HG02678 (cell line): ENCODE results near the gene JMJD4.

ENCODE experiments used
- ATAC-seq: cut with Tn5 transposase; IDR thresholded peaks from one replicate; pipeline ENCODE4 v1.9.1; 2021; ENCODE audit warnings: mild to moderate bottlenecking, moderate library complexity; ENCODE audit not compliant: unreplicated experiment

JMJD4 gene

DNA sequence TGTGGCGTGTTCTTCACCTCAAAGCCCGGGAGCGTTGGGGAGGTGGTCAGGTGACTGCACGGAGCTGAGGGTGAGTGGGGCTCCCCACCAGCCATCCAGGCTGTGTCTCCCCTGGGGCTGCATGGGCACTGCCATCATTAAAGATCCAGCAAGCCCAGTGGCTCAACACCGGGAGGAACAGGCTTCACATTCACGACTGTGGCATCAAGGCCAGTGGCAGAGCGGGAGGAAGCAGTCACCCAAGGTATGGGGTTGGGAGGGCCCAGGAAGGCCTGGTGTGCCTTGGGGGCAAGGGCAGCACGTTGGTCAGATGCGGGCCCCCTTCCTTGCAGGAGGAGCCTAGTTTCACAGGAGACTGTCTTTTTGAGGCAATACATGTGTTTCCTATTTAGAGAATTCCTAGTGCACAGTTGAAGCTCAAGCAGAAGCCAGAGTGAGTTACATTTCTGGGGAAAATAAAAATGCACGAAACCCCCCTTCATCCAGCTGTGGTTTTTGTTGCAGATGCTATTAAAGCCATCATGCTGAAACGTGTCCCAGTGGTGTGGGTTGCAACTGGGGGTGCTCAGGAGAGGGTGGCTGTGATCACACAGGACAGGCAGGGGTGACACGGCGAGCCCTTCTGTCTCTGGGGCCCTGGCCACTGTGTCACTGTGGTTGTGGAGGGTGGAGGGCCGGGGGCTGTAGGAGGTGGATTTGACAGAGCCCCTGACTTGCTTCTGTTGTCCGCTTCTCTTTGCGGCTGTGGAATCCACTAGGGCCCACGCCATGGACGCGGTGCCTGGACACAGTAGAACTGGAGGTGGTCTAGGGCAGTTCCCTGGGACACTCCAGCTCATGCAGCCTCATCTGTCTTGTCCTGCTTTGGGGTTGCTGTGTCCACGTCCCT lies 34.2 kb upstream of the JMJD4 start:
- ATAC-seq, result no peak

DNA sequence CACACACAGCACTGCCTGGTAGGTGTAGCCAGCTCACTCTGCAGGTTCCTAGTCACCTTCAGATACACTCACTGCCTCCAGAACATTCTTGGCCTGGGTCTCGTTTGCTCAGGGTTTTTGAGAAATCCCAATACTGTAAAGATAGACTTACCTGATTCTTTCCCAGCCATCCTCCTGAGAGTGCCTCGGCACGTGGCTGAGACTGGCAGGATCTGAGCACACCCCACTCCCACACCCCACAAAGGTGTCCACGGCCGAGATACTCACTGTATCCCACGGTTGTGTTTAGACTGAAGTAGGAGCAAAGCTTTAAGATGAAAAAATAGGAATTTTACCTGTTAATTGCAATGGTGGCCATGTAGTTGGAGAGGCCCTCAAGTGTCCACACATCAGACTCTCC lies 33.5 kb upstream of the JMJD4 start:
- ATAC-seq, result no peak

DNA sequence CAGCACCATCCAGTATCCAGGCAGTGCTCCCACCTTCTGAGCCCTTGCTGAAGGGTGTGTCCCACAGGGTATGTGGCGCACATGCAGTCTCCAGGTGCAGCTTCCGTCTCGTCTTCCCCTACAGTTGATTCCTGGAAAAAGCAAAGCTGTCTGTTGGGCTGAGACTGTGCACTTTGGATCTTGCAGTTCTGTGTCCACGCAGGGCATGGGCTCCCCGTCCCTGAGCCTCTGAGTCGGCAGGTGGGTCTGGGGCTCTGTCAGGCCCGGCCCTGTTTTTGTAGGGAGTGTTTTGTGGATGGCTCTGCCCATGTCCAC lies 33.0 kb upstream of the JMJD4 start:
- no peak for ATAC-seq

DNA sequence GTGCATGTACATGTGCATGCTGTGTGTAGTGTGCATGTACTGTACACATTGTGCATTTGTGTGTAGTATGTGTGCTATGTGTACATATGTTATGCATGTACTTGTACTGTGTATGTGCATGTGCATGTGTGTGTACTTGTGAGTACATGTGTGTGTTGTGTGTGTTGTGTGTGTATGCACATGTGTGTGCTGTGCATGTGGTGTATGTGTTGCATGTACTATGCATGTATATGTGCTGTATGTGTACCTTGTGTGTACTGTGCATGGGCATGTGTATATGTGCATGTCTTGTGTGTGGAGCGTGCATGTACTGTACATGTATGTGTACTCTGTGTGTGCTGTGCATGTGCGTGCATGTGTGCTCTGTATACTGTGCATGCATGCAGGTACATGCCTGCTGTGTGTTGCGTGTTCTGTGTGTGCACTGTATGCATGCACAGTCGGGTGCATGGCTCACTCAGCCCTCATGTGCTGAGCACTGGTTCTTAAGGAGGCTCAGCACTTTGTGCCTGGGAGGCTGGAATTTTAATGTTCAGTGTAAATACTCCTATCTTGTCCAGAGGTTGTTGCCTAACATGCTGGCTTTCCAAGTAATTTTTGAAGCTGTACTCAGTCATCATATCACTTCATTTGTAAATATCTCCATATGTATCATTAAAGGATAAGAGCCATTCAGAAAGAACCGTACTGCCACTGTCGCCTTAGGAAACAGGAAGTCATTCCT lies 32.5 kb upstream of the JMJD4 start:
- ATAC-seq, result no peak

DNA sequence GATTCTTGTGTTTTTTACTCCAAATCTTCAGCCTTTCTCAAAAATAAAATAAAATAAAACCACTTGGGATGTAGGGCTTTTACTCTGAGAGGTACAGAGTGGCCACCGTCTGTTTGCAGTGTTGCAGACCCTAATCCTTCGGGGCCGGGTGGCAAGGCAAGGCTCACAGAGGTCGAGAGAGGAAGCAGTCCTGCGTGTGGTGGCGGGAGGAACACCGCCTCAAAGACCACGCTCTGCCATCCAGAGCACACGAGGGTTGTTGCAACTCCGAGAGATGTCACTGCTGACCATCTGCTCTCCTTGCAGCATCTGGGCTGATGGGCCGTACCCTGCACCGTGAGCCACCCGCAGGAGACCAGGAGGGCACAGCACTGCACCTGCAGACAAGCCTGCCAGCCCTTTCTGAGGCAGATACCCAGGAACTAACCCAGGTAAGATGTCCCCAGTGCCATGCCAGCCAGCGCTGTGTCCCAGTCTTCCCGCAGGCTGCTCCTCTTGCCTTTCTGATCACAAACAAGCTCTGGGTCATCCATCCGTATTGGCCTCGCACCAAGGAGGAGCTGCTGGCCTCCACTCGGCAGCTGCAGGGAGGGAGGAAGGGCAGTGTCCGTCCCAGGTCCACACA lies 31.7 kb upstream of the JMJD4 start:
- ATAC-seq, result no peak

DNA sequence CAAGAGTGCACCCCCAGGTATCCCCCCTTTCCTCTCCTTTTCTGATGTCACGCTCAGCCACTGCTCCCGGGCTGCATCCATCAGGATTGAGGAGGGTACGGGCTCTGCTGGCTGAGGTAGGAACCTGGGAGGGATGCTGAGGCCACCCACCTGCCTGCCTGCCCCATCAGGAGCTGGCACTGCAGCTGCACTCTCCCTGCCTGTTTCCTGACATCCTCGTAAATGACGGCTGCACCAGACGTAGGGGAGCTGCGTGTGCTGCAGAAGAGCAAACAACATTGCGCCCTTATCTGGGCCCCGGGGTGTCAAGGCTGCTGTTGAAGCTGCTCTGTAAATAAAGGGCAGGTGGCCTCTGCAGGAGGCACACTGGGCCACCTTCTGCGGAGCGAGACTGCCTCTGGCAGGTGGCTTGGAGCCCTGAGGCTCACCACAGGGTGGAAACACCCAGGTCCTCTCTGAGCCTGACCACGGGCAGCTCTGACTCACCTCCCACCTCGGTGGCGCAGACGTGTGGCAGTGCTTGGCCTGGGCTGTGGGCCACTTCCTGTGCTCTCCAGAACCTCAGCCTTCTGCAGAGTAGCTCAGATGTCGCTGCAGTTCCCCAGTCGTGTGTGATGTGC lies 31.0 kb upstream of the JMJD4 start:
- no peak for ATAC-seq

DNA sequence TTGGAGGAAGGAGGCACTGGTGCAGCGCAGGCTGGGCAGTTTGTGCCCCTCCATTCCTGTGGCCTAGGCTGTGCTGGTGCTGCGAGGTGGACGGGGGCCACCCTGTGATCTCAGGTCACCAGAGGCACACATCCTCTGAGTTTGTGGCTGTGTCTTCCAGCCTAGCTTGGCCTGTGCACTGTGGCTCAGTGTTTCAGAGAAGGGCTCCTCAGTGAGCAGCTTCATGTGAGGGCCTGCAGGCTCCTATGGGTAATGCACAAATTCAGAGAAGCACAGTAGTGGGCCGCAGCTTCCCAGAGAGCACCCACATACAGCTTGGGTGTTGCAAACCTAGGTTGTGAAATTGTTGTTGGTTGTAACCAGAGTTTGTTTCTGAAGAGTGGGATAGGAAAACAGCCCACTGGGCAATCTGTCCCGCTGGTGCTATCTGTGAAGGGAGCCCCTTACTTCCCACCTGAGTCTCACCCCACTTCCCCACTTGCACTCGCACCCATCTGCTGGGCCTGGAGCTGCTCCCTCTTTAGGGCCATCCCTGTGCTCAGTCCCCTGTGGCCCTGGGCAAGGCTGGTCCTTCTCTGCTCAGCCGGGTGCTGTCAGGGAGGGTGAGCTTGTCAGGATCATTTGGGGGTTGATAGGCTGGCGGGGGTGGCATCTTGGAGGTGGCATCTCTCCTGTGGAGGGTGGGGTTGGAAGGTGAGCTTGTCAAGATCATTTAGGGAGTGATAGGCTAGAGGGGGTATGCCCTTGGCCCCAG lies 30.3 kb upstream of the JMJD4 start:
- ATAC-seq, result no peak

DNA sequence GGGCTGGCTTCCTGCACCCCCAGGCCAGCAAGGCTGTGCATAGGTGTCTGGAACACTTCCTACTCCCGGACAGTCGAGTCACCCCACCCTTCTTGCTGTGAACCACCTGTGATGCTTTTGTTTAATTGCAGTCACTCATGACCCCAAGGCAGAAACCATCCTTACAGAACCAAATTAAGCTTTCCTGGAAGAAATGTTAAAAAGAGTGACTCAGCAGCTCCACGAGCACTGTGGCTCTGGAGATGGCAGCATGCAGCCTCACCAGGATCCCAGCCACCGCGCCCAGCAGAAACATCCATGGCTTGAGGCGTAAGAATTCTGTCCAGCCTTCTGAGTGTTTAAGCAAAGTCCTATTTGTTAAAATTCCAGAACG lies 28.9 kb upstream of the JMJD4 start:
- no peak for ATAC-seq

DNA sequence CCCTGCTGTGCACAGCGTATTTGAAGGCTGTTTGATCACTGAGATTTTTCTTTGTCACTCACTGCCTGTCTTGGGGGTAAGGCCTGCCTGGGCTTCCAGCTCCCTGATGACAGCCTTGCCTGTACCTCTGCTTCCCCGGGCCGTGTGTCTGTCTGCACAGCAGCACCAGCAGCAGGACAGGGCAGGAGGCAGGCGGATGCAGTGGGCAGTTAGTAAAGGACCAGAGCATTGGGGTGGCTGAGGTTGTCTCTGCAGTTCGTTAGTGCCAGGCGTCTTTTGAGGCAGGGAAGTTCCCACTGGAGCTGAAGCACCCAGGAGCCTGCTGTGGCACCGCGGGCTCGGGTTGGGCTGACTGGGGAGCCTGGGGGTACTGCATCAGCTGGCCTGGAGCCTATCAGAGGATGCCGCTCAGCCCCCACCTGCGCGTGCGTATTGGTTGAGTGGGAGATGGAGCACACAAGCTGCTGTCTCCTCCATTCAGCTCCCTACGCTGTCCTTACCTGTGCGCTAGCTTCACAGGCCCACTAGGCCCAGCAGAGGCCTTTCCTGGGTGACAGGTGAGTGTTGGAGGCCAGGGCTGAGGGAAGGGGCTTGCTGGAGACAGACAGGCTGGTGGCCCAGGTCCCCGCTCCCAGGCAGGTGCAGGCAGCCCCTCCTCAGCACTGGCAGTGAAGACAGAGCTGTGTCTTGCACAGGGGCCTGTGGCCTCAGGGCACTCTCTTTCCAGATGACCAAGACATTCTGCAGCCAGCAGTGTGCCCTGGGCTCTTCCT lies 28.3 kb upstream of the JMJD4 start:
- ATAC-seq, result no peak

DNA sequence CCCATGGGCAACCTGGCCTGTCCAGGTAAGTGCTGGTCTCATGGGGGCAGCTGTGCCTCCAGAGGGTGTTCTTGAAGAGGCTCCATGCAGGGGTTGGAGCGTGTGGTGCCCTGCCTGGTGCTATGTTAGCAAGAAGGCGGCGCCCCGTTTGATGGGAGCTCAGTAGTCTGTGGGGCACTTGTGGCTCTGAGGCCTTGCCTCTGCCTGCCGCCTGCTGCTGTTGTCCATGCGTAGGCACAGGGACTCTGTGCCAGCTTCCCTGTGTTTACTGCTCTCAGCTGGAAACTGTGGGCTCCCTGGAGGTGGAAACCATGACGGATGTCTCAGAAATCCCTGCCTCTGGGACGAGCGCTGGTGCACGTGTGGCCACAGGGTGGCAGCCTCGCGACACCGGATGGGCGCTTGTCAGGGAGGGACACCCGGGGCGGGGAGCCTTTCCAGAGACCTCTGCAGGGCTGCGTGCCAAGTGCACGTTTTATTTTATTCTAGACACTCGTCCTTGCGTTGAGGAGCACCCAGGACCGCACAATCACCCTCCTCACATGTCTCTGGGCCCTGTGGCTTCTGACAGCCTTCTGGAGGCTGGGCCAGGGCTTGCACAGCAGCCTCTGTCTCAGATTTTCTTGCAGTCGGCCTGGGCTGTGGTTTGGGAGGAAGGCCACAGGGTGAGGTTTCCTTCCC lies 27.3 kb upstream of the JMJD4 start:
- ATAC-seq, result peak; percentile 90

DNA sequence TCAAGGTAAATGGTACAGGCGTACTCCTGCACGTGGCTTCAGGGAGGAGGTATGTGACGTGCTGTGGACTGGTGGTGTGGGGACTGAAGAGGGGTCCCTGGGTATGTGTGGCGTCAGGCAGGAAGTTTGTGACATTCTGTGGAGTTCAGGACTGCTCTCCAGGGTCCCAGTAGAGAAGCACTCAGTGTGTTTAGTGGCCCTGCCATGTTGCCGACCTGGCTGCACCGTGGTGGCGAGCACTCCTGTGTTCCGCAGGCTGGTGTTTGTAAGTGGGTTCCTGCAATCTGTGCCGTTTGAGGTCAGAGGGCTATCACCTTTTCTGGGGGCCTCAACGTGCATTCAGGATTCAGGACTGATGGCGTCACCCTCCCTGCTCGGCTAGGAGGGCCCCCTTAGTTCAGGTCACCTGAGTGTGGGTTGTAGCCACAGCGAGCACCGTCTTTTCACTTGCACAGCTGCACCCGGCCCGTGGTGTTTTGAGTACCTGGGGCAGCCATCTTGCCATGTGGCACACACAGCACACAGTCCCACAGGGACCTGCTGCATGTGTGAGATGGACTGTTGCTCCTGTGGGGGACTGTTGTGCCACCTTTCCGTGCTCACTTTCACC lies 26.6 kb upstream of the JMJD4 start:
- no peak for ATAC-seq

DNA sequence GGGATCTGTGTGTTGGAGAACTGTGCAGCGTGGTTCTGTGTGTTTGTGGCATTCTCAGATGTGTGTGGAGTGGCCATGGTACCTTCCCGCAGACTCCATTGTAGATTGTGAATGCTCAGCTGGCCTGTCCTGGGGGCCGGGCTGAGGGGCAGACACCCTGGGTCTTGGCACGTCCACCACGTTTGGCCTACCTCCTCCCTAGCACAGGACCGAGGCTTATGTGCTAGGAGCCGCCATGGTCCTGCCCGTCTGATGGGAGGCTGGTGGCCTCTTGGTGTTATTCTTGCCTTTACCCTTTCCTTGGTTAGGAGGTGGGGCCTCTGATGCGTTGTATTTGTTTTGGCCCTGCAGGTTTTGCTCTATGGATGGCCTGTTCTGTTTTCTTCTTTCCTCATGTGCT lies 25.3 kb upstream of the JMJD4 start:
- no peak for ATAC-seq

DNA sequence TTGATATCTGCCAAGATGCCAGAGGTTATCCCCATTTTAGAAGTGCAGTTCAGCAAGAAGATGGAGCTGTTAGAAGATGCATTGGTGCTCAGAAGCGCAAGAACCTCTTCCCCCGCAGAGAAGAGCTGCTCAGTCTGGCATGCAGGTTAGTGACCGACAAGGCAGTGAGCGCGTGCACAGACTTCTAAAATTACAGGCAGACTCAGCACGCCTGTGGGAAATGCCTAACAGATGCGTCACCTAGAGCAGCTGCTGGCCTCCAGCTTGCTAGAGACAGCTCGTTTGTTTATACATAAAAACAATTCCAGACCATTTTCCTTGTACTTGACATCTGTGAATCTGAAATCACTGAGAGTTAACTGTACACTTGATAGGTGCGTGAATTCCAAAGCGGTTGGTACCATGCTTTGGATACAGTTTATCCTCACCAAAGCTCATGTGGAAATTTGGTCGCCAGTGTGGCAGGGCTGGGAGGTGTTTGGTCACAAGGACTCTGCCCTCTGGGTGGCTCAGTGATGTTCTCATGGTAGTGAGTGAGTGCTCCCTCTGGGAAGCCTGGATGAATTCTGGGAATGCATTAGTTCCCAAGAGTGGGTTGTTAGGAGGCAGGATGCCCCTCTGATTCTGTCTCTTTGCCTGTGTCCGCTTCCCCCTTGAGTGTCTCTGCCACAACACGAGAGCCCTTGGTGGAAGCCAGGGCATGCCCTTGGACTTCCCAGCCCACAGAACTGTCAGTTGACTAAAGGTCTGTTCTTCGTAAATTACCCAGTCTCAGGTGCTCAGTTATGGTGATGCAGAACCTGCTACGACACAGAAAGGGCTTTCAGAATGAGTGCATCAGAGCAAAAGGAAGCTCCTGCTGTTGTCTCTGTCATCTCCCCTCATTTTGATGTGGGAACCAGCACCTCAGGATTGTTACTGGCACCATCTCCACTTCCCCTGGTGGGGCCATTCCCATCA lies 24.5 kb upstream of the JMJD4 start:
- no peak for ATAC-seq

DNA sequence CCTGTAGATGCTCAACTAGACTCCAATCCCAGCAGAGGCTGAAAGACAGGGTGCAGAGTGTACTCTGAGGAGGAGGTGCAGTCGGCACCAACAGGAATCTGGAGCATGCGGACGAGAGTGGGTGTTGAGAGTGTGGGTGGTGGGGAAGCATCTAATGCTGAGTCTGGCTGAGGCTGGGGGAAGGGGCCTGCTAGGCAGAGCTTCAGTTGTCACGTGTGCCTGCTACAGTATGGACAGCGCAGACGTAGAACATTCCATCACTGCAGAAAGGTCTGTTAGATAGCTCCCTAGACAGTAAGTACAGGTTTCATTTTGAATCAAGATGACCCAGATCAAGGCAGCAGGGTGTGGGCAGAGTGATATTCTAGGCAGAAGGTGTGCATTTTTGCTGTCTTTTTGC lies 23.3 kb upstream of the JMJD4 start:
- no peak for ATAC-seq

DNA sequence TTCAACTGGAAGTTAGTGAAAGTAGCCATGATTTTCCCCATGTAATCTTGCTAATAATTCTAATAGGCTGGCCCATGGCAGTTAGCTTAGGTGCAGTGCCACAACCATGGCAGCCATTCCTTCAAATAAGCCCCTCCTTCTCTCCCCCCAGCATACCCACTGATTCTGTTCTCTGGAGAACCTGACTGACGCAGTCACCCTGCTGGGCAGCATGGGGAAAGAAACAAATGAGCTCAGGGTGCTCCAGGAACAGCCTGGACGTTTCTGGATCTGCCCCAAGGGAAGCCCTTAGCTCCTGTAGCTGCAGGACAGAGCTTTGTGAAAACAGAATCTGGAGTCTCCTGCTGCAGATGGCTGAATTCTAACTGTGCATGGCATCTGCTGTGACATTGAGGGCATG lies 22.7 kb upstream of the JMJD4 start:
- no peak for ATAC-seq

DNA sequence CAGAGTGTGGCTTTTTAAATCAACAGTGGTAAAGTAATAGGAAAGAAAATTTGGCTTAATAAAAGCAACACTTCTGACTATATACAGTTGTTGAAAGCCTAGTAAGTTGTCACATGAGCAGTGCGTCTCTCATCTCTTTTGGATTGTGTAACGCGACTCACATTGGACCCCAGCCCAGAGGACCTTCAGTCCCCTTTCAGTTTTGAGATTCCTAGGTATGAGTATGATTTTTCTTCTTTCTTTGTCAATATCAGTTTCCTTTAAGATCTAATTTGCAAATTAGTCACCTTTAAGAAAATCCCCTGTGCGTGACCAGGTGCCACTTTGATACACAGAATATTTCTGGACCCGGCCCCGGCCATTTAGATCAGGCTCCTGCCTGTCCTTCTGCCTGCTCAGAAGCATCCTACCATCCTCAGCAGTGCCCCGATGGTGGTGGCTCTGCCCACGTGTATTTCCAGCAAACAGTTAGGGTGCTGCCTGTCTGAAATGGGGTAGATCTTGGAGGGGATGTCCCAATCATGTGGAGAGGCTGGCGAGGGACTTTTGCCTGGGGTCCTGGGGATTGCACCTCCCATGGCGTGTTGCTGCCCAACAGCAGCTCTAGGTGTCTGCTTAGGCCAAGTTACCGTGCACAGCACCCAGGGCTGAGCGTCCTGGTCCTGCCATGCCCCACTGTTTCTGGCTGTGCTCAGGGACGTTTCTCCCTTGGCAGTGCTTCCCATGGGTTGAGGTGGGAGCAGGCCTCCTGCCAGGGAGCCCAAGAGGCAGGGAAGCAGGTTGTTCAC lies 21.3 kb upstream of the JMJD4 start:
- ATAC-seq, result no peak

DNA sequence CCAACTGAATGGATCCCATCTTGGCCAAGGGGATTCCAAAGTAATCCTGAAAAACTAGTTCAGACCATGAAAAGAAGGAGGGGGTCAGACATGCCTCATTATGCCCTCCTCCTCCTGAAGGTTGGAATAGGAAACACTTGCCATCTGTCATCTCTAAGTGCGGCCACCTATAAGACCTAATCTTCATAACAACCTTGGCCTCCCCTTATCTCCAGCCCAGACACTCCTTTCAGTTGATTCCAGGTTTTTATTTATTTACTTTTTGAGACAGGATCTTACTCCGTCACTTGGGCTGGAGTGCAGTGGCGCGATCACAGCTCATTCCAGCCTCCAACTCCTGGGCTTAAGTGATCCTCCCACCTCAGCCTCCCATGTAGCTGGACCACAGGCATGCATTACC lies 19.9 kb upstream of the JMJD4 start:
- ATAC-seq, result no peak
